Fibroblast of skin of left biceps (primary cell): ENCODE data around the gene IGSF23.
"Not testable (repeated sequence)": the region's sequence is repeated elsewhere in the genome, so short reads cannot be mapped to it uniquely, and the experiment has no call there.

Source experiments
- DNase-seq, 2 experiments: peaks; one replicate each; pipeline ENCODE4 v3.0.0-alpha.2; 2013; ENCODE audit warnings: low read depth in 2 of 2

IGSF23 gene

GRCh38 chr19:44611812-44612295, 1.5 kb upstream of the IGSF23 start:
- DNase-seq: no peak

DNA sequence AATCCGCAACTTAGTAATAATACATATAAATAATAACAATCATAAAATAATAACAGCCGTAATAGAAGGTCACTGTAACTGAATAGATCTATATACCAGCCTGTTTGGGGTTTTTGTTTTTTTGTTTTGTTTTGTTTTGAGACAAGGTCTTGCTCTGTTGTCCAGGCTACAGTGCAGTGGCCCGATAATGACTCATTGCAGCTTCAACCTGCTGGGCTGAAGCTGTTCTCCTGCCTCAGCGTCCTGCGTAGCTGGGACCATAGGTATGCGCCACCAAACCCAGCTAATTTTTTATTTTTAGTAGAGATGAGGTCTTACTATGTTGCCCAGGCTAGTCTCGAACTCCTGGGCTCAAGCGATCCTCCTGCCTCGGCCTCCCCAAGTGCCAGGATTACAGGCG, 950 bp downstream of the IGSF23 start:
- DNase-seq: no peak

- no peak for DNase-seq
Measured at GRCh38 chr19:44615863-44616247, 2.5 kb downstream of the IGSF23 start.

- no peak for DNase-seq
Measured at GRCh38 chr19:44617110-44617880, 3.9 kb downstream of the IGSF23 start.

DNA sequence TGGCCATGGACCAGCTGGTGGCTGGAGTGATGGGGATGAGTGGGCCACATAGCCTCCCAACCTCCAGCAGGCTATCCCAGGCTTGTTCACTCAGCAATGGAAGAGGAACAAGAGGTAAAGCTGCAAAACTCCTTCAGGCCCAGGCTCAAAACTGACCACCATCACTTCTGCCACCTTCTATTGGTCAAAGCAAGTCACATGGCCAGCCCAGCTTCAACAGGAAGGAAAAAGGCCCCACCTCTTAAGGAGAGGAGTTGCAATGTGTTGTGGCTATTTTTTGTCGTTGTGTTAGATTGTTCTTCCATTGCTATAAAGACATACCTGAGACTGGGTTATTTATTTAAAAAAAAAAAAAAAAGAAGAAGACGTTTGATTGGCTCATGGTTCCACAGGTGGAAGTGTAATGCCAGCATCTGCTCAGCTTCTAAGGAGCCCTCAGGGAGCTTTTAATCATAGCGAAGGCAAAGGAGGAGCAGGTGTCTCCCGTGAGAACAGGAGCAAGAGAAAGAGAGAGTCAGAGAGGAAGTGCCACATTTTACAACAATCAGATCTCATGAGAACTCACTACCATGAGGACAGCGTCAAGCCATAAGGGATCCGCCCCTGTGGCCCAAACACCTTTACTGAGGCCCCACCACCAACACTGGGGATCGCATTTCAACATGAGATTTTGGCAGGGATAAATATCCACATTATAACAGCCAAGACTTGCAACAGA, 5.4 kb downstream of the IGSF23 start:
- DNase-seq: no peak

DNA sequence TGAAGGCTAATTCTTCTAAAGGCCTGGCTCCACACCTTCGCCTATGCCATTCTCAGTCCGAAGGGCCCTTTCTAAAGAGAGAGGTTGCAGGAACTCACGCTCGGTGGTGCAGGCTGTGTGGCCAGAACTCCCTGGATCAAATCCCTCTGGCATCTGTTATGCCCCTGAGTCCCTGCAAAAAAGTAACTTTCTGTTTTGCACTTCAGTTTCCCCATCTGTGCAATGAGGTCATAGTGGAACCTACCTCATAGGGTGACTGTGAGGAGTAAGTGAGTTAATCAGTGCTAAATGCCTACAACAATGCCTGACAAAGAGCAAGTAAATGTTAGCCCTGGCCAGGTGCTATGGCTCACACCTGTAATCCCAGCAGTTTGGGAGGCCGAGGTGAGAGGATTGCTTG, 7.3 kb downstream of the IGSF23 start:
- no peak for DNase-seq

- DNase-seq: no peak
Measured at GRCh38 chr19:44621367-44621766, 8.0 kb downstream of the IGSF23 start.

- DNase-seq: no peak
Measured at GRCh38 chr19:44623080-44623479, 9.7 kb downstream of the IGSF23 start.

DNA sequence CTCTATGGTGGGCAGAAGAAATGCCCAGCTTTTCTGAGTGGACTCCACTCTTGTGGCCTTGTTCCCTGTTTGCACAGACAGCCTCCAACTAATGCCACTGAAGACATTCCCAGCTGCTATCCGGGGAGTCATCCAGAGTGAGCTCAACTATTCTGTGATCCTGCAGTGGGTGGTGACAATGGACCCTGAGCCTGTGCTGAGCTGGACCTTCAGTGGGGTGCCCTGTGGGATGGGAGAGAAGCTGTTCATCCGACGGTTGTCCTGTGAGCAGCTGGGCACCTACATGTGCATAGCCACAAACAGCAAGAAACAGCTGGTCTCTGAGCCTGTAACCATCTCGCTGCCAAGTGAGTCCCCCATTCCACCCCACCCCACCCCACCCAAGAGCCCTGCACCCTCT, 10.3 kb downstream of the IGSF23 start:
- no peak for DNase-seq

DNA sequence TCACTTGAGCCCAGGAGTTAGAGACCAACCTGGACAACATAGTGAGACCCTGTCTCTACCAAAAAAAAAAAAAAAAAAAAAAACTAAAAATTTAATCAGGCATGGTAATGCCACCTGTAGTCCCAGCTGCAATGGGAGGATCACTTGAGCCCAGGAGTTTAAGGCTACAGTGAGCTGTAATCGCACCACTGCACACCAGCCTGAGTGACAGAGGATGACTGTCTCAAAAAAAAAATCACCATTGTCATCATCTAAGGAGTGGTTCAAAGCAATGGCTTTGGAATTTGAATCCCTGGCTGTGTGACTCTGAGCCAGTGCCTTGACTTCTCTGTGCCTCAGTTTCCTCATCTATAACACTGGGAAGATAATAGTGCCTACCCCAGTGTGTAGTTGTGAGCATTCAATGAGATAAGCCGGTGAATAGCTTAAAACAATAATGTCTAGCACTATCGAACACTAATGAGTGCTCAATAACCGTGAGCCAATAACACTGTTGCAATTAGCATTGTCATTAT, 11.5 kb downstream of the IGSF23 start:
- no peak for DNase-seq

DNA sequence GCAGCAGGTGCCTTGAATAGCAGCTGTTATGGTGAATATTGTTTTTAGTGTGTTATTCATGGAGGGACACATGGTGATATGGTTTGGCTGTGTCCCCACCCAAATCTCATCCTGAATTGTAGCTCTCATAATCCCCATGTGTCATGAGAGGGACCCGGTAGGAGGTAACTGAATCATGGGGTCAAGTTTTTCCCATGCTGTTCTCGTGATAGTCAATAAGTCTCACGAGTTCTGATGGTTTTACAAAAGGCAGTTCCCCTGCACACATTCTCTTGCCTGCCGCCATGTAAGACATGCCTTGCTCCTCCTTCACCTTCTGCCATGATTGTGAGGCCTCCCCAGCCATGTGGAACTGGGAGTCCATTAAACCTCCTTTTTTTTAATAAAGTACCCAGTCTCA, 12.3 kb downstream of the IGSF23 start:
- DNase-seq: not testable (repeated sequence)

GRCh38 chr19:44626048-44626624, 12.8 kb downstream of the IGSF23 start:
- DNase-seq: peak; percentile 95

DNA sequence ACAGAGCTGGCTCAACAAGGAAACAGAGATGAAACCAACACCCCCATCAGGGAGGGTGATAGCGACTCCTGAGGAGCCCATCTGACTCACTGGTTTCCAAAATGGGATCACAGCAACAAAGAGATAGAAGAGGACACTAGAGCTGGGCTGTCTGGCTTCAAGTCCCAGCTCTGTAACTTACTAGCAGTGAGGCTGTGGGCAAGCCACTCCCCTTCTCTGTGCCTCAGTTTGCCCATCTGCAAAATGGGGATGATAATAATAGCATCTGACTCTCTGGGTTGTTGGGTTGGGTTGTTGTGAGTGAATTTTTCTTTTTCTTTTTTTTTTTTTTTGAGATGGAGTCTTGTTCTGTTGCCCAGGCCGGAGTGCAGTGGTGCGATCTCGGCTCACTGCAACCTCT, 14.3 kb downstream of the IGSF23 start:
- no peak for DNase-seq

DNA sequence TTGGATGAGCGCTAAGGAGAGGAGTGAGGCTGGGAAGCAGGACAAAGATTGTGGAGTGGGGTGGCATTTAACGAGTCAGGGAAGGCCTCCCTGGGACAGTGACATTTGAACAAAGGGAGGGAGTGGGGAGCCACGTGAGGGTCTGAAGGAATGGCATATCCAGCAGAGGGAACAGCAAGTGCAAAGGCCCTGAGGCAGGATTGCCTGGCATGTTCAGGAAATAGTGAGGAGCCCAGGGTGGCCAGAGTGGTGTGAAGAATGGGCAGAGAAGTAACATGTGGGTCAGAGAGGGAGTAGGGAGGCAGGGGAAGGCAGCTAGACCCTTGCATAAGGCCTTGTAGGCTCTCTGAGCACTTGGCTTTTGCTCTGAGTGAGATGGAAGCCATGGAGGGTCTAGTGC, 15.4 kb downstream of the IGSF23 start:
- no peak for DNase-seq

DNA sequence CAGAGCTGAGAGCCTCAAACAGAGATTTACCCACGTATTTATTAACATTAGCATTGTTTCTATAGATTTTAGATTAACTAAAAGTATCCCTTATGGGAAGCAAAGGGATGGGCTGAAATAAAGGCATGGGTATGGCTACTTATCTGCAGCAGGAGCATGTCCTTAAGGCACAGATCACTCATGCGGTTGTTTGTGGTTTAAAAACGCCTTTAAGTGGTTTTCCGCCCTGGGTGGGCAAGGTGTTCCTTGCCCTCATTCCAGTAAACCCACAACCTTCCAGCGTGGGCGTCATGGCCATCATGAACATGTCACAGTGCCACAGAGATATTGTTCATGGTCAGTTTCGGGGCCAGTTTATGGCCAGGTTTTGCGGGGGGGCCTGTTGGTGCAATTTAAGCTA, 18.2 kb downstream of the IGSF23 start:
- not testable (repeated sequence) for DNase-seq

GRCh38 chr19:44634058-44634457, 20.7 kb downstream of the IGSF23 start:
- DNase-seq: not testable (repeated sequence)

DNA sequence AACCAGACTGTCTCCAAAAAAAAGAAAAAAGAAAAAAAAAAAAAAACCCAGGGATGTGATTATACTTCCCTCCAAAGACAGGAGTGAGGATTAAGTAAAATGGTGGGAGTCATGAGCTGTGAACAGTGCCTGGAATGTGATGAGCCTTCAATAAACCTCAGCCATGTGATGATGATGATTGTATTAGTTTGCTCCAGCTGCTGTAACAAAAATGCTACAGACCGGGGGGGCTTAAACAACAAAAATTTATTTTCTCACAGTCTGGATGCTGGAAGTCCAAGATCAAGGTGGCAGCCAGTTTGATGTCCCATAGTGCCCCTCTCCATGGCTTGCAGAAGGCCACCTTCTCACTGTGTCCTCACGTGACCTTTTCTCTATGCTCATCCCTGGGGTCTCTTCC, 21.4 kb downstream of the IGSF23 start:
- DNase-seq: no peak

DNA sequence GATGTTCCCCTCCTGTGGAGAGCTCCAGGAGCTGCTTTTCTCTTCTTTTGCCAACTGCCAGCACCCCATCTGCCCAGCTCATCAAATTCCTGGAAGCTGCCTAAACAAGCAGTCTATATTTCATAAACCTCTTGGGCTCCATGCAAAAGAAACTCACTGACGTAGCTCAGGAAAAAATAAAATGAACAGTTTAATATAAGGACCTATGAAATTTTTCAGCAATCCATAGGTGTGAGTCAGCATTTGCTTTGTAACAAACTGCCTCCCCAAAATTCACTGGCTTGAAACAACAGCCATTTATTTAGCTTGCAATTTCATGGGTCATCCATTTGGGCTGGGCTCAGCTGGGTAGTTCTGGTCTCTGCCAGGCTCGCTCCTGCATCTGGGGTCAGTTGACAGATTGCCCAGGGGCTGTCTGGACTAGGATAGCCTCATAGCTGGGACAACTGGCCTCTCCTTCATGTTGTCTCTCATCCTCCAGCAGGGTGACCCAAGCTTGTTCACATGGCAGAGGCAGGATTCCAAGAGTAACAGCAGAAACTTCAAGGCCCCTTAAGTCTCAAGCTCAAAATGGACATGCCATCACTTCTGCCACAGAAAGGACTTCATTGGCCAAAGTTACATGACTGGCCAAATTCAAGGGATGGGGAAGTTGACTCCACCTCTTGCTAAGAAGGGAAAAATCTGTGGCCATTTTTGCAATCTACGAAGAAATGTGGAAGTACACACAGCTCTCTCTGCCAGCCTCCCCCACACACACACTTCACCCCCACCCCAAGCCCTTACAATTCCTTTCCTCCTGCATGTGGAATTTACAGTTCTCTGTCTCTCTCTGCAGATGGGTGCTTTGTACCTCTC, 22.4 kb downstream of the IGSF23 start:
- no peak for DNase-seq

DNA sequence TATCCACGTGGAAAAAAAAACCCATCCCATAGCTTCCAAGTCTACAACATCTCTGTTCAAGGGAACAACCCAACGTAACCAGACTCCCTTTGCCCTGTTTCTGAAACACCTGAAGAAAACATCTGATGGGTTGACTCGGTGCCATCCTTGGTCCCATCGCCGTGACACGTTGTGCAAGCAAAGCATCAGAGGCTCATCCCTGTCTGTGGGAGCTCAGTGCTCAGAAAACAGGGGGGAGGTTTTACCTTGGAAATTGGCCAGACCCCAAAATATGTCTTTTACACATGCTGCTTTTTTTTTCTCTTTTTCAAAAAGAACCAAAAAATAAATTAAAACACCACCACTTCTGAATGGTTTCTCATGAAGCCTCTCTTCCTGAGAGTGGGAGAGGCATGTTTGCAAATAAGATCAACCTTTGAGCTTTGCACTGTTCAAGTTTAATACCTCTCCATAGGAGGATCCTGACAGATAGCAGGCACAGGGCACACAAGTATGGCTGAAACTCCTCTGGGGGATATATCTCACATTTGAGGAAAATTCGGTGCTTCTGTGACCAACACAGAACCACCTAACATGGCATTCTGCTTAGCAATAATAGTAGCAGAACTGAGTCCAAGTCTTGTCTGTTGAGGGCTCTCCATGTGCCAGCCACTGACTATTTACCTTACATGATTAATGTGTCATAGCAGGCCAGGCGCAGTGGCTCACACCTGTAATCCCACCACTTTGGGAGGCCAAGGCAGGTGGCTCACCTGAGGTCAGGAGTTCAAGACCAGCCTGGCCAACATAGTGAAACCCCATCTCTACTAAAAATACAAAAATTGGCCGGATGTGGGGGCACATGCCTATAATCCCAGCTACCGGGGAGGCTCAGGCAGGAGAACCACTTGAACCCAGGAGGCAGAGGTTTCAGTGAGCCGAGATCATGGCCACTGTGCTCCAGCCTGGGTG, 23.4 kb downstream of the IGSF23 start:
- DNase-seq: no peak

- no peak for DNase-seq
Measured at GRCh38 chr19:44637390-44637764, 24.0 kb downstream of the IGSF23 start.

GRCh38 chr19:44640518-44640917, 27.2 kb downstream of the IGSF23 start:
- no peak for DNase-seq
